ENCODE data around the gene KRT76. TPM values are rescaled to one million over a fixed set of nuclear protein-coding genes. Genes with fewer than 3 reads are reported as not detected.

The KRT76 gene
- polyA plus RNA-seq, 1 of the 3 experiments (the other 2 are of a cell fraction): not detected

- Histone ChIP-seq H3K9ac (no peak overlapping the region), H3K36me3 (replicated peaks in 1 of 2; ENCODE audit: control insufficient read depth in 1 of 2, insufficient read depth in 2 of 2, low read length in 1 of 2) (no peaks in the 10 kb centered on the region), H4K20me1 (ENCODE audit: insufficient read depth) (no peaks in the 10 kb centered on the region), H3K9me3 (no peaks in the 10 kb centered on the region), H3K27ac (ENCODE audit: low read depth in 2 of 2, low read length in 1 of 2) (no peak overlapping the region), H3K4me3 (ENCODE audit: low read depth in 2 of 2, low read length in 1 of 2) (no peak overlapping the region), H3F3A (replicated peaks; ENCODE audit: insufficient read depth) (no peaks in the 10 kb centered on the region), H2AFZ (ENCODE audit: low read depth) (no peak overlapping the region), H3K9me2 (no peaks in the 10 kb centered on the region), H3K27me3 (ENCODE audit: insufficient read depth) (peaks cover 22% of the 10 kb centered on the region; the same call in 1 of the 2 replicates), H3K4me2 (no peak overlapping the region), H3K4me1 (ENCODE audit: control insufficient read depth in 1 of 2, insufficient read depth in 2 of 2, low read depth in 1 of 2, low read length in 1 of 2) (no peaks in the 10 kb centered on the region), H3K79me2 (ENCODE audit: insufficient read depth) (no peaks in the 10 kb centered on the region)
- no peak for TF ChIP-seq NRF1 (IDR thresholded peaks at IDR 0.05; ENCODE audit: low read depth, low read length)
- TF ChIP-seq POLR2AphosphoS5 (IDR thresholded peaks at IDR 0.05; ENCODE audit: low read depth, low read length): no peak
- no peak for TF ChIP-seq USF2 (IDR thresholded peaks at IDR 0.05; ENCODE audit: borderline replicate concordance, low read depth, low read length)
- no peak for TF ChIP-seq GATA2 (CRISPR knock-in tag; IDR thresholded peaks at IDR 0.05)
- TF ChIP-seq REST (IDR thresholded peaks at IDR 0.05; ENCODE audit: low read depth, low read length): no peak
- no peak for TF ChIP-seq FOXJ3 (CRISPR knock-in tag; IDR thresholded peaks at IDR 0.05)
- TF ChIP-seq EZH2phosphoT487 (IDR thresholded peaks at IDR 0.05; ENCODE audit: borderline replicate concordance, low read depth): no peak
- TF ChIP-seq MAX (IDR thresholded peaks at IDR 0.05; ENCODE audit: low read depth): no peak
- TF ChIP-seq SMC3 (IDR thresholded peaks at IDR 0.05; ENCODE audit: low read depth, low read length): no peak
- no peak for TF ChIP-seq GABPA (IDR thresholded peaks at IDR 0.05; ENCODE audit: low read depth)
- DNase-seq: no peak
- ChIA-PET CTCF (interaction anchor here (1.1 to 2.0 kb wide), 2 partner anchors 12 to 79 kb away, joined by 4 to 6 read pairs; no protein-coding TSS in a partner anchor), POLR2A (no interaction called here)
- 44% methylated on average over 3 of the region's 3 CpGs for WGBS (ENCODE audit: low lambda C conversion rate)
These were observed 28.6 kb upstream of the KRT76 start for GRCh38 chr12:52805739-52806138.

GRCh38 chr12:52805000-52805399 lies 27.9 kb upstream of the KRT76 start:
- Histone ChIP-seq H3K9me3 (no peaks in the 10 kb centered on the region), H3K4me2 (no peak overlapping the region), H3K27me3 (ENCODE audit: insufficient read depth) (peaks cover 22% of the 10 kb centered on the region; the same call in 1 of the 2 replicates), H3K4me1 (ENCODE audit: control insufficient read depth in 1 of 2, insufficient read depth in 2 of 2, low read depth in 1 of 2, low read length in 1 of 2) (no peaks in the 10 kb centered on the region), H3K9me2 (no peaks in the 10 kb centered on the region), H2AFZ (ENCODE audit: low read depth) (no peak overlapping the region), H3K79me2 (ENCODE audit: insufficient read depth) (no peaks in the 10 kb centered on the region), H3F3A (replicated peaks; ENCODE audit: insufficient read depth) (peaks cover 3% of the 10 kb centered on the region), H3K4me3 (ENCODE audit: low read depth in 2 of 2, low read length in 1 of 2) (no peak overlapping the region), H4K20me1 (ENCODE audit: insufficient read depth) (no peaks in the 10 kb centered on the region), H3K36me3 (replicated peaks in 1 of 2; ENCODE audit: control insufficient read depth in 1 of 2, insufficient read depth in 2 of 2, low read length in 1 of 2) (no peaks in the 10 kb centered on the region), H3K27ac (ENCODE audit: low read depth in 2 of 2, low read length in 1 of 2) (no peak overlapping the region), H3K9ac (no peak overlapping the region)
- CTCF ChIA-PET: interaction anchor here (1.1 to 2.0 kb wide), 2 partner anchors 13 to 80 kb away, joined by 4 to 6 read pairs; no protein-coding TSS in a partner anchor
- POLR2A ChIA-PET: no interaction called here
- WGBS (ENCODE audit: low lambda C conversion rate): 11% methylated on average over 1 of the region's 1 CpG
- no peak for DNase-seq
- no peak for TF ChIP-seq USF1 (IDR thresholded peaks at IDR 0.05; ENCODE audit: borderline replicate concordance, low read depth)
- TF ChIP-seq GABPA (IDR thresholded peaks at IDR 0.05; ENCODE audit: low read depth): no peak
- TF ChIP-seq RXRA (IDR thresholded peaks at IDR 0.05; ENCODE audit: borderline replicate concordance, low read depth): no peak
- TF ChIP-seq RFX5 (IDR thresholded peaks at IDR 0.05; ENCODE audit: low read length): no peak
- no peak for TF ChIP-seq CTCF (IDR thresholded peaks at IDR 0.05)
- no peak for TF ChIP-seq TEAD4 (IDR thresholded peaks at IDR 0.05; ENCODE audit: borderline replicate concordance, insufficient read depth)
- no peak for TF ChIP-seq MEF2A (IDR thresholded peaks at IDR 0.05; ENCODE audit: borderline replicate concordance, low read depth)
- no peak for TF ChIP-seq PBX3 (IDR thresholded peaks at IDR 0.05)
- TF ChIP-seq YY1 (IDR thresholded peaks at IDR 0.05; ENCODE audit: low read depth): no peak
- TF ChIP-seq NFIC (IDR thresholded peaks at IDR 0.05; ENCODE audit: borderline replicate concordance): no peak
- TF ChIP-seq CHD2 (IDR thresholded peaks at IDR 0.05; ENCODE audit: low read length, partially characterized antibody): no peak

All from SK-N-SH (cell line).